Vagina (tissue), 2 donors: ENCODE measurements around the gene ZNF276. TPM values are rescaled to one million over a fixed set of nuclear protein-coding genes. Genes with fewer than 3 reads are reported as not detected.

Experiments used
- DNase-seq, 2 donors: peaks; one replicate each; pipeline ENCODE4 v3.0.0-alpha.2; 2017; ENCODE audit errors: extremely low spot score in 2 of 2
- H3K27ac ChIP-seq: fragments of 200-600 bp; sonication (generic); one replicate; pipeline ENCODE4 v1.5.1; 2019
- H3K27me3 ChIP-seq: fragments of 200-600 bp; sonication (generic); one replicate; pipeline ENCODE4 v1.5.1; 2019
- H3K36me3 ChIP-seq, 2 donors: fragments of 200-600 bp; sonication (generic); one replicate each; pipeline ENCODE4 v1.5.1; 2017 to 2019
- H3K4me1 ChIP-seq: fragments of 200-600 bp; sonication (generic); one replicate; pipeline ENCODE4 v1.5.1; 2019
- H3K4me3 ChIP-seq, 2 donors: fragments of 200-600 bp; sonication (generic); 1 replicate in 1 of 2; 2 replicates in 1 of 2; pipeline ENCODE4 v1.5.1; 2016 to 2019
- H3K9me3 ChIP-seq: fragments of 200-600 bp; sonication (generic); one replicate; pipeline ENCODE4 v1.5.1; 2019
- CTCF ChIP-seq, 3 experiments: fragments of 450-650 bp in 2 of 3; fragments of 200-600 bp in 1 of 3; sonication (generic) in 1 of 3; IDR thresholded peaks; one replicate each; pipeline ENCODE4 v1.5.1; 2017 to 2019; ENCODE audit warnings: antibody characterized with exemption in 3 of 3, mild to moderate bottlenecking in 2 of 3, moderate library complexity in 2 of 3
- POLR2A ChIP-seq, 2 donors: fragments of 450-650 bp; IDR thresholded peaks; one replicate each; pipeline ENCODE4 v1.6.1; 2017; ENCODE audit warnings: antibody characterized with exemption in 2 of 2, mild to moderate bottlenecking in 2 of 2, moderate library complexity in 2 of 2
- POLR2AphosphoS5 ChIP-seq, 2 donors: sonication (generic); formaldehyde crosslinking; IDR thresholded peaks; one replicate each; pipeline ENCODE4 v1.9.0; 2017; ENCODE audit warnings: antibody characterized with exemption in 2 of 2, mild to moderate bottlenecking in 2 of 2, low read depth in 1 of 2; ENCODE audit not compliant: insufficient read depth in 1 of 2
- intact Hi-C: fragments of 100-400 bp; cut with DNase I; formaldehyde crosslinking; loops from one replicate; pipeline ENCODE4 v1.15.1; 2023
- total RNA-seq: library from RNA; depleted of rRNA; stranded (reverse); fragments of >200 nt; gene quantifications from one replicate; pipeline ENCODE4 v1.2.3, GENCODE V29; 2016

The ZNF276 gene
- total RNA-seq, 1 donor from 2014 or later: 57.0 TPM

DNA sequence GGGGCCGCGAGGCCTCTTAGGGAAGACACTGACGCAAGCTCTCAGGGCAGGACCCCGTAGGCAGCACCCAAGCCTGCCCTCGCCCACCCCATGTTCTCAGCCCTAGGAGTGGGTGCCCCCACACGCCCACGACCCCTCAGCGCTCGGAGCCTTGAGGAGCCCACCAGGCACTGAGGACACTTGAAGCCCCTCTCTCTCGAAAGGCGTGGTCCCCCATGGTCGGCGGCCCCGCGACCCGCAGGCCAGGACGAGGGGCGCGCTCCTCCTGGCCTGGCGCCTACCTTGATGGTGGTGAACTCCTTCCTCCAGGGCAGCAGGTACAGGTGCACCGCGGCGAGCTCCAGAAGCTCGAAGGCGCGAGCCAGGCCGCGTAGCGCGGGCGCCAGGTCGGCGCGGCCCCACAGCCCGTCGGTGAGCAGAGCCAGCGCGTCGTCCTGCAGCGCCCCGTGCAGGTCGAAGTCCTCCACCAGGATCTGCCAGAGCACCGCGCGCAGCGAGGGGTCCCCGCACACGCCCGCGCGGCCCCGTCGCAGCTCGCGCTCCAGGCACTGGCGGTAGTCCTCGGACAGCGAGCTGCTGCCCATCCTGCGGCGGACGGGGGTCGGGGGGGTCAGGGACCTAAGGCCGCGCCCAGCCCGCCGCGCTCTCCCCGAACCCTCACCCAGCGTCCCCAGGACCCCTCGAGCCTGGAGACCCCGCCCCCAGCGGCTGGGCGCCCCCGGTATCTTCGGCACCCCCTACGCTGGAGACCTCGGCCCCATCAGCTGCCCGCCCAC is 20.5 kb upstream of the ZNF276 start:
- intact Hi-C loops: loop anchor here (5.0 to 10.0 kb wide), 2 partner anchors 139 to 164 kb away; partner anchors contain the start of gene RPL13
- H3K27me3 ChIP-seq: no peaks in the 10 kb centered on the region
- peak overlapping the region; percentile 68 to 84 for H3K4me3 ChIP-seq
- H3K9me3 ChIP-seq: no peaks in the 10 kb centered on the region
- no peak for DNase-seq
- H3K36me3 ChIP-seq: no peaks in the 10 kb centered on the region
- TF ChIP-seq POLR2AphosphoS5 (IDR thresholded peaks at IDR 0.05; ENCODE audit: insufficient read depth in 1 of 2, low read depth in 1 of 2) (no peak), POLR2A (IDR thresholded peaks at IDR 0.05) (no peak), CTCF (IDR thresholded peaks at IDR 0.05) (no peak)
- H3K27ac ChIP-seq: peak overlapping the region; percentile 79
- H3K4me1 ChIP-seq: peaks cover 28% of the 10 kb centered on the region

DNA sequence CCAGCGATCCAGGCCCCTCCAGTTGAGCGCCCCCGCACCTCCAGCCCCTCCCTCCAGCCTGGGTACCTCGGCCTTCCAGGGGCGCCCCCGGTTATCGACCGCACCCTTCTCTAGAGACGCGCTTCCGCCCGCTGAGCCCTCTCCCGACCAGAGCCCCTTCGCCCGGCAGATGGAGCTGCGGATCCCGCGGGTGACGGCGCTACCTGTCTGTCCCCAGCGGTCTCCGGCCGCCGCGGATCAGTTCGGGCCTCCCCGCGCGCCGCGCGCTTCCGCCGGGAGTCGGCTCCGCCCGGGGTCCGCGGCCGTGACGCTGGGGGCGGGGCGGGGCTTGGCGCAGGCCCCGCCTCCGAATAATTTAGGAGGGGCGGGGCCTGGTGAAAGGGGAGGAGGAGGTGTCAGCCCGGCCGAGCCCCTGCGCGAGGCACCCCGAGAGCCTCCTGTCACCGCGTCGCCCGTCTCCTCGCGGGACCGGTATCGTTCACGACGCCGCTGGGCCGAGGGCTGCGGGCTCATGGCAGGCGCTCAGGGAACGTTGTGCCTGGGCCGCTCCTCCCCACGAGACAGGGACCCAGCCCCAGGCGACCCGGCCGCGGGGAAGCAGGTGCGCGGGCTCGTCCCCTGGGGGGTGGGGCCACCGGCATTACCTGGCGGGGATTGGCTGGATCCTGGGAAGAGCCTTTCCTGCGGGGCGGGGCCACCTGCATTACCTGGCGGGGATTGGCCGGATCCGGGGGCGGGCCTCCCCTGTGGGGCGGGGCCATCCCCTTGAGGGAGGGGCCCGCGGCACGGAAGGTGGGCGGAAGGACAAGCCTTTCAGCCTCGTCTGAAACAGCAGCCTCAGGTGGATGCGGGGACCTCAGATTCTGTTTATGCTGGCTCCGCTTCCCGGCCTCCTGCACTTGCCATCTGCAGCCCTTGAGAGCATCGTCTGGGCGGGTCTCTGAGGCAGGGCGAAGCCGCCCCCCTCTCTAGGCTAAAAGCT is 19.6 kb upstream of the ZNF276 start, which contains the start of gene SPATA2L:
Gene SPATA2L, minus strand, starts transcription at position 281 of the 982 bp plus-strand sequence. CDS start 473 bp downstream, outside the sequence.
- H3K36me3 ChIP-seq: no peaks in the 10 kb centered on the region
- intact Hi-C loops: loop anchor here (5.0 to 10.0 kb wide), 2 partner anchors 139 to 163 kb away; partner anchors contain the start of gene RPL13

DNA sequence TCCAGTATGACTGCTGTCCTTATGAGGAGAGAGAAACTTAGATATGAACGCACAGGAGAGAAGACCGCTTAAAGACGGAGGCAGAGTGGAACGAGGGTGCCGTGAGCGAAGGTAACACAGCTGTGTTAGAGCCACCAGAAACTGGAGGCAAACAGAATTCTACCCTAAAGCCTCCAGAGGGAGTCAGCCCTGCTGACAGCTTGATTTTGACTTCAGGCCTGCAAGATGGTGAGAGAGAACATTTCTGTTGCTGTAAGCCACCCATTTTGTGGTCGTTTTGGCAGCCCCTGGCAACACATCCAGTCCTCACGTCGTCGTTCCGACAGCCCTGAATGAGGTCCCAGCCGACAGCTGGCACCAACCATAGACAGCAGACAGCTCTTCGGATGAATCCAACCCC is 17.1 kb upstream of the ZNF276 start:
- no peak overlapping the region for H3K27ac ChIP-seq
- no peak for TF ChIP-seq POLR2A (IDR thresholded peaks at IDR 0.05)
- TF ChIP-seq CTCF (IDR thresholded peaks at IDR 0.05): no peak
- H3K36me3 ChIP-seq: no peaks in the 10 kb centered on the region
- DNase-seq: no peak
- intact Hi-C loops: loop anchor here (5.0 to 10.0 kb wide), 2 partner anchors 142 to 161 kb away; partner anchors contain the start of gene RPL13
- H3K27me3 ChIP-seq: no peaks in the 10 kb centered on the region
- H3K4me3 ChIP-seq: no peak overlapping the region
- H3K4me1 ChIP-seq: peaks cover 33% of the 10 kb centered on the region
- H3K9me3 ChIP-seq: no peaks in the 10 kb centered on the region

More for the DNA sequence above, 19.6 kb upstream of the ZNF276 start, which contains the start of gene SPATA2L:
- peak in 1 of 2 donors; percentile 88 for TF ChIP-seq POLR2A (IDR thresholded peaks at IDR 0.05)
- TF ChIP-seq CTCF (IDR thresholded peaks at IDR 0.05): no peak
- peak in 1 of 2 donors; percentile 75 for TF ChIP-seq POLR2AphosphoS5 (IDR thresholded peaks at IDR 0.05; ENCODE audit: insufficient read depth in 1 of 2, low read depth in 1 of 2)
- H3K4me3 ChIP-seq: peak within 1 kb of the TSS; percentile 68 to 84
- H3K27me3 ChIP-seq: no peaks in the 10 kb centered on the region
- H3K9me3 ChIP-seq: no peaks in the 10 kb centered on the region
- DNase-seq: no peak
- H3K27ac ChIP-seq: peak within 1 kb of the TSS; percentile 79
- H3K4me1 ChIP-seq: peaks cover 33% of the 10 kb centered on the region

DNA sequence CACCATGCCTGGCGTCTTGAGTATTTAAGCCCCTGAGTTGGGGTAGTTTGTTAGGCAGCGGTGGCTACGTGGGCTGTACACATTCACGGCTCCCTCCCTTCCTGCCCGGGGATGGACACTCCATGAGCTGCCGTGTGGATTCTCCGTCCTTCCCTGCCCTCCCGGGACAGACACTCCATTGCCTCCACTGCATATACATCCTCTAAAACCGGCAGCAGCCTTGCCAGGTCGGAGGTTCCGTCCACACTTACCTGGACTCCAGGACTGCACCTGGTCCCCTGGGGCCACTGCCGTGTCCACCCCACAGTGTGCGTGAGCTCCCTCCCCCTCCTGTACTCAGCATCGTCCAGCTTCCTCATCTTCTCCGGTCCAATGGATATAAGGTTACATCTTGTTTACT is 16.3 kb upstream of the ZNF276 start:
- no peaks in the 10 kb centered on the region for H3K27me3 ChIP-seq
- peaks cover 25% of the 10 kb centered on the region for H3K4me1 ChIP-seq
- no peak for TF ChIP-seq CTCF (IDR thresholded peaks at IDR 0.05)
- no peak for TF ChIP-seq POLR2AphosphoS5 (IDR thresholded peaks at IDR 0.05; ENCODE audit: insufficient read depth in 1 of 2, low read depth in 1 of 2)
- TF ChIP-seq POLR2A (IDR thresholded peaks at IDR 0.05): no peak
- no peaks in the 10 kb centered on the region for H3K9me3 ChIP-seq
- no peak overlapping the region for H3K27ac ChIP-seq
- intact Hi-C loops: loop anchor here (10.0 kb wide), 1 partner anchor 160 kb away; no protein-coding TSS in a partner anchor
- DNase-seq: no peak
- H3K36me3 ChIP-seq: no peaks in the 10 kb centered on the region
- no peak overlapping the region for H3K4me3 ChIP-seq
